HepG2 (cell line): ENCODE data around the gene PHF8. TPM values are rescaled to one million over a fixed set of nuclear protein-coding genes. Genes with fewer than 3 reads are reported as not detected.

Experiments used
- ATAC-seq: fragments of 200-7000 bp; cut with Tn5 transposase; 3 replicates; pipeline ENCODE4 v1.9.1; 2020; ENCODE audit warnings: mild to moderate bottlenecking, moderate library complexity
- BruUV-seq: library from RNA; stranded (reverse); fragments of 400-500 nt; replicated peaks from 2 replicates; lab custom pipeline; 2021; lab: Mats Ljungman, UMichigan
- CTCF ChIA-PET: fragments of 300-600 bp; formaldehyde crosslinking; extraction: SDS; loops from one replicate; lab custom pipeline; 2021; ENCODE audit warnings: low total read pairs, inconsistent platforms, low intra/inter-chr PET ratio; lab: Yijun Ruan, JAX
- POLR2A ChIA-PET: fragments of 350-600 bp; sonication (Branson Sonifier 250); formaldehyde crosslinking; loops from one replicate; lab custom pipeline; 2020; ENCODE audit warnings: antibody characterized with exemption, inconsistent platforms; lab: Yijun Ruan, JAX
- DNase-seq: peaks from one replicate; pipeline ENCODE4 v3.0.0-alpha.2; 2015; ENCODE audit warnings: low spot score
- FAIRE-seq: peaks from 3 replicates; lab custom pipeline; 2011; peaks lifted over from hg19 to GRCh38; lab: Jason Lieb, UNC
- H2AFZ ChIP-seq: one replicate; pipeline ENCODE4 v1.6.1; 2011; ENCODE audit warnings: low read length, inconsistent platforms
- H3K27ac ChIP-seq: fragments of 300-600 bp; 3 replicates; pipeline ENCODE4 v1.8.0; 2011; ENCODE audit warnings: mixed run types, mild to moderate bottlenecking, mixed read lengths, low read length, inconsistent platforms; ENCODE audit not compliant: insufficient read depth; ENCODE audit errors: extremely low read length
- H3K27me3 ChIP-seq, 2 experiments: fragments of 200-600 bp in 1 of 2; 2 replicates in 1 of 2; 3 replicates in 1 of 2; pipeline versions ENCODE4 v1.6.0 to v1.8.0; 2011; ENCODE audit warnings: low read length in 2 of 2, mild to moderate bottlenecking in 2 of 2, moderate library complexity in 2 of 2, inconsistent platforms in 1 of 2; ENCODE audit not compliant: insufficient read depth in 2 of 2, control insufficient read depth in 1 of 2
- H3K36me3 ChIP-seq, 2 experiments: fragments of 200-600 bp in 1 of 2; replicated peaks in 1 of 2; 2 replicates in 1 of 2; 3 replicates in 1 of 2; pipeline versions ENCODE4 v1.5.1 to v1.8.0; 2011; ENCODE audit warnings: low read length in 2 of 2, inconsistent platforms in 1 of 2; ENCODE audit not compliant: insufficient read depth in 2 of 2, control insufficient read depth in 1 of 2
- H3K4me1 ChIP-seq: 2 replicates; pipeline ENCODE4 v1.5.1; 2012; ENCODE audit warnings: low read length, inconsistent platforms; ENCODE audit not compliant: insufficient read depth
- H3K4me2 ChIP-seq: 2 replicates; pipeline ENCODE4 v1.6.0; 2011; ENCODE audit warnings: low read depth, low read length, inconsistent platforms
- H3K4me3 ChIP-seq, 3 experiments: fragments of 200-600 bp in 1 of 3; sonication (generic), shearing (Covaris generic) in 1 of 3; replicated peaks in 1 of 3; 2 replicates each; pipeline ENCODE4 v1.5.1; 2011 to 2016; ENCODE audit warnings: low read length in 3 of 3, inconsistent platforms in 2 of 3, low read depth in 2 of 3, mild to moderate bottlenecking in 2 of 3, control low read depth in 1 of 3, mixed read lengths in 1 of 3; ENCODE audit not compliant: insufficient read depth in 1 of 3
- H3K79me2 ChIP-seq: one replicate; pipeline ENCODE4 v1.6.1; 2011; ENCODE audit warnings: low read length, inconsistent platforms; ENCODE audit not compliant: insufficient read depth
- H3K9ac ChIP-seq: 2 replicates; pipeline ENCODE4 v1.6.0; 2011; ENCODE audit warnings: mild to moderate bottlenecking, low read depth, low read length, inconsistent platforms; ENCODE audit not compliant: insufficient read depth
- H3K9me3 ChIP-seq: 2 replicates; pipeline ENCODE4 v1.5.1; 2012; ENCODE audit warnings: mild to moderate bottlenecking, low read length
- H4K20me1 ChIP-seq: 2 replicates; pipeline ENCODE4 v1.6.0; 2011; ENCODE audit warnings: inconsistent platforms, mild to moderate bottlenecking, low read length, moderate library complexity; ENCODE audit not compliant: insufficient read depth
- CENPT ChIP-seq: sonication (generic); formaldehyde crosslinking; IDR thresholded peaks from 2 replicates; pipeline ENCODE4 v1.8.0; 2022; ENCODE audit warnings: low read depth, mild to moderate bottlenecking, moderate library complexity, missing genetic modification reagents
- HMGXB4 ChIP-seq, 2 experiments: sonication (generic) in 1 of 2; formaldehyde crosslinking in 1 of 2; IDR thresholded peaks; 2 replicates each; pipeline versions ENCODE4 v1.4.0 to v1.6.1; 2018 to 2020; ENCODE audit warnings: missing genetic modification reagents in 2 of 2, borderline replicate concordance in 1 of 2, low read depth in 1 of 2, mild to moderate bottlenecking in 1 of 2, missing biosample characterization in 1 of 2
- MEIS1 ChIP-seq: sonication (generic); formaldehyde crosslinking; IDR thresholded peaks from 2 replicates; pipeline ENCODE4 v1.9.0; 2021; ENCODE audit warnings: mild to moderate bottlenecking, missing genetic modification reagents, moderate library complexity, borderline replicate concordance
- MXD4 ChIP-seq: IDR thresholded peaks from 2 replicates; pipeline ENCODE4 v1.6.1; 2016; ENCODE audit warnings: mild to moderate bottlenecking, missing biosample characterization, missing genetic modification reagents
- PLRG1 ChIP-seq: fragments of 450-650 bp; conservative IDR thresholded peaks from 2 replicates; pipeline ENCODE4 v1.6.1; 2016
- ZNF232 ChIP-seq: sonication (generic); formaldehyde crosslinking; IDR thresholded peaks from 2 replicates; pipeline ENCODE4 v1.4.0; 2020; ENCODE audit warnings: missing genetic modification reagents, borderline replicate concordance
- ZNF720 ChIP-seq: sonication (generic); formaldehyde crosslinking; IDR thresholded peaks from 2 replicates; pipeline ENCODE4 v1.4.0; 2020; ENCODE audit warnings: missing genetic modification reagents
- WGBS: methylation state at CpG from one replicate; pipeline ENCODE4 v1.1.6; 2017; ENCODE audit warnings: low lambda C conversion rate; 5-methylcytosine and 5-hydroxymethylcytosine counted together
- in situ Hi-C: cut with HindIII; loops from 2 replicates; pipeline ENCODE4 v1.10.0; 2017; ENCODE audit warnings: low pct_unique_long_range_greater_than_20kb; ENCODE audit not compliant: extremely low pct_ligation_motif_present
- intact Hi-C: fragments of 100-400 bp; cut with micrococcal nuclease; formaldehyde crosslinking; loops from one replicate; pipeline ENCODE4 v1.10.0; 2022; ENCODE audit not compliant: unreplicated experiment
- polyA plus RNA-seq, 8 experiments: library from polyadenylated mRNA; depleted of rRNA in 3 of 8; stranded (reverse) in 7 of 8; unstranded in 1 of 8; fragments of >200 nt; fragmentation: Illumina TruSeq in 4 of 8; extraction: Trizol in 4 of 8; gene quantifications; 2 replicates each; pipeline versions ENCODE4 v1.2.1 to v1.2.3, GENCODE V29; 2011 to 2016; ENCODE audit warnings: low read depth in 4 of 8, missing spikeins in 1 of 8, mixed read lengths in 1 of 8; ENCODE audit not compliant: insufficient read depth in 1 of 8
- total RNA-seq, 5 experiments: library from RNA; depleted of rRNA; stranded (reverse); fragments of >200 nt; fragmentation: Illumina TruSeq; extraction: Trizol; gene quantifications; 2 replicates each; pipeline ENCODE4 v1.2.3, GENCODE V29; 2016; ENCODE audit warnings: low read depth in 1 of 5
- TF ChIP-seq, protein P1 (sequence below): sonication (generic); formaldehyde crosslinking; IDR thresholded peaks from 2 replicates; pipeline ENCODE4 v1.8.1; 2023; ENCODE audit warnings: mild to moderate bottlenecking, missing genetic modification reagents, borderline replicate concordance
- TF ChIP-seq, protein P2 (sequence below): sonication (generic); formaldehyde crosslinking; IDR thresholded peaks from 2 replicates; pipeline ENCODE4 v1.4.0; 2020; ENCODE audit warnings: missing genetic modification reagents

The PHF8 gene
- total and polyA plus RNA-seq, 2 of the 13 experiments (the other 11 are each of a cell fraction or from before 2014, with no cell fraction given): 15.5 to 19.1 TPM

DNA sequence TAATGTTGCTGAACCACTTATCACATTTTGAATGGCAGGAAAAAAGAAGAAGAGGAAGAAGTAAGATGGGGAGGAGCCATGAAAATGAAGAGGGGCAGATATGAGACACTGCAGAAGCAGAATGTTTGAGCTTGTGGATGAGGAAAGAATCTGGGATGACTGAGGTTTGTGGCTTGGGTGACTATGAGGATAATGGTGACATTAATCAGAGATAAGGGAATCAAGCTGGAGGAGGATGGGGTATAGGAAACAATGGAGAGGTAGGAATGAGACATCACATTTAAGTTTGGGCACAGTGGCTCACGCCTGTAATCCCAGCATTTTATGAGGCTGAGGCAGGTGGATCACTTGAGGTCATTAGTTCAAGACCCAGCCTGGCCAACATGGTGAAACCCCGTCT lies 19.1 kb upstream of the PHF8 start:
- CTCF ChIA-PET: no interaction called here
- no peak for ATAC-seq
- no peaks in the 10 kb centered on the region for H4K20me1 ChIP-seq
- H3K79me2 ChIP-seq: no peaks in the 10 kb centered on the region
- no peak overlapping the region for H3K27ac ChIP-seq
- H3K9me3 ChIP-seq: no peaks in the 10 kb centered on the region
- BruUV-seq: no TSS peak
- no peak overlapping the region for H3K4me2 ChIP-seq
- in situ Hi-C loops (no loop called here), intact Hi-C loops (no loop called here)
- no peaks in the 10 kb centered on the region for H3K27me3 ChIP-seq
- no peaks in the 10 kb centered on the region for H3K36me3 ChIP-seq
- POLR2A ChIA-PET: no interaction called here
- no peak overlapping the region for H3K9ac ChIP-seq
- no peak for FAIRE-seq
- H3K4me1 ChIP-seq: no peaks in the 10 kb centered on the region
- no peak overlapping the region for H3K4me3 ChIP-seq
- DNase-seq: no peak
- H2AFZ ChIP-seq: no peak overlapping the region
- WGBS: no CpG with 5 or more reads among the region's 2 CpGs
- TF ChIP-seq MXD4 (CRISPR knock-in tag) (no peak), CENPT (CRISPR knock-in tag) (no peak), ZNF232 (CRISPR knock-in tag) (no peak), MEIS1 (CRISPR knock-in tag) (no peak), ZNF720 (CRISPR knock-in tag) (no peak), PLRG1 (no peak), HMGXB4 (CRISPR knock-in tag; IDR thresholded peaks at IDR 0.05; ENCODE audit: borderline replicate concordance in 1 of 2, low read depth in 1 of 2) (no peak)
- TF ChIP-seq, protein P1, sequence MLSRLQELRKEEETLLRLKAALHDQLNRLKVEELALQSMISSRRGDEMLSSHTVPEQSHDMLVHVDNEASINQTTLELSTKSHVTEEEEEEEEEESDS (CRISPR knock-in tag): no peak
- TF ChIP-seq, protein P2, sequence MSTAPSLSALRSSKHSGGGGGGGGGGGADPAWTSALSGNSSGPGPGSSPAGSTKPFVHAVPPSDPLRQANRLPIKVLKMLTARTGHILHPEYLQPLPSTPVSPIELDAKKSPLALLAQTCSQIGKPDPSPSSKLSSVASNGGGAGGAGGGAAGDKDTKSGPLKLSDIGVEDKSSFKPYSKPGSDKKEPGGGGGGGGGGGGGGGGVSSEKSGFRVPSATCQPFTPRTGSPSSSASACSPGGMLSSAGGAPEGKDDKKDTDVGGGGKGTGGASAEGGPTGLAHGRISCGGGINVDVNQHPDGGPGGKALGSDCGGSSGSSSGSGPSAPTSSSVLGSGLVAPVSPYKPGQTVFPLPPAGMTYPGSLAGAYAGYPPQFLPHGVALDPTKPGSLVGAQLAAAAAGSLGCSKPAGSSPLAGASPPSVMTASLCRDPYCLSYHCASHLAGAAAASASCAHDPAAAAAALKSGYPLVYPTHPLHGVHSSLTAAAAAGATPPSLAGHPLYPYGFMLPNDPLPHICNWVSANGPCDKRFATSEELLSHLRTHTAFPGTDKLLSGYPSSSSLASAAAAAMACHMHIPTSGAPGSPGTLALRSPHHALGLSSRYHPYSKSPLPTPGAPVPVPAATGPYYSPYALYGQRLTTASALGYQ (CRISPR knock-in tag): no peak
- TF ChIP-seq, all 625 proteins: peak for 0
